ENCODE results near the gene CAMK4.

DNA sequence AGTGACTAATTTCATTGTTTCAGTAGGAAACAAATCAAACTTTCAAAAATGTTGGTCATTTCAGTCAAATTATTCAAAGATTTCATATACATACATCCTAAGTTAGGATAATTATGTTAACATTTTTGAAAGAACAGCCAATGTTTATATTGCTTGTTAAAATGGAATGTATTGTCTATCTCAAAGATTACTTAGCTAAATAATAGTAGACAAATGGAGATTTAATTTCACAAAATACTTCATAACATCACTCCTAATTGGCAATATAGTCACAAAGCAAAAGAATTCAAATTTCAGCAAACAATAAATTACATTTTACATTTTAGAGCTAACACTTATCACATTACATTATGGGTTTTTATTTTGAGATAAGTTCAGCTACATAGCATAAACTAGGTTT is 262.7 kb downstream of the CAMK4 start:
- TF ChIP-seq, protein P1, sequence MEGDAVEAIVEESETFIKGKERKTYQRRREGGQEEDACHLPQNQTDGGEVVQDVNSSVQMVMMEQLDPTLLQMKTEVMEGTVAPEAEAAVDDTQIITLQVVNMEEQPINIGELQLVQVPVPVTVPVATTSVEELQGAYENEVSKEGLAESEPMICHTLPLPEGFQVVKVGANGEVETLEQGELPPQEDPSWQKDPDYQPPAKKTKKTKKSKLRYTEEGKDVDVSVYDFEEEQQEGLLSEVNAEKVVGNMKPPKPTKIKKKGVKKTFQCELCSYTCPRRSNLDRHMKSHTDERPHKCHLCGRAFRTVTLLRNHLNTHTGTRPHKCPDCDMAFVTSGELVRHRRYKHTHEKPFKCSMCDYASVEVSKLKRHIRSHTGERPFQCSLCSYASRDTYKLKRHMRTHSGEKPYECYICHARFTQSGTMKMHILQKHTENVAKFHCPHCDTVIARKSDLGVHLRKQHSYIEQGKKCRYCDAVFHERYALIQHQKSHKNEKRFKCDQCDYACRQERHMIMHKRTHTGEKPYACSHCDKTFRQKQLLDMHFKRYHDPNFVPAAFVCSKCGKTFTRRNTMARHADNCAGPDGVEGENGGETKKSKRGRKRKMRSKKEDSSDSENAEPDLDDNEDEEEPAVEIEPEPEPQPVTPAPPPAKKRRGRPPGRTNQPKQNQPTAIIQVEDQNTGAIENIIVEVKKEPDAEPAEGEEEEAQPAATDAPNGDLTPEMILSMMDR (IDR thresholded peaks at IDR 0.05), result no peak
- TF ChIP-seq EZH2 (IDR thresholded peaks at IDR 0.05), result no peak
- TF ChIP-seq EZH2phosphoT487 (IDR thresholded peaks at IDR 0.05), result no peak
